Kidney (tissue), 14 donors: Measurements from ENCODE around the gene PPFIA2. TPM values are rescaled to one million over a fixed set of nuclear protein-coding genes. Genes with fewer than 3 reads are reported as not detected.

ENCODE experiments used
- DNase-seq, 5 donors: peaks; one replicate each; pipeline ENCODE4 v3.0.0-alpha.2; 2013 to 2020
- FAIRE-seq: peaks from 2 replicates; lab custom pipeline; 2012; peaks lifted over from hg19 to GRCh38; lab: Jason Lieb, UNC
- H3K27ac ChIP-seq, 2 donors: one replicate each; pipeline ENCODE4 v1.7.0; 2013; ENCODE audit warnings: low read depth in 2 of 2, low read length in 2 of 2, inconsistent platforms in 1 of 2
- H3K27me3 ChIP-seq: one replicate; pipeline ENCODE4 v1.7.1; 2013; ENCODE audit warnings: low read length, inconsistent platforms; ENCODE audit not compliant: control insufficient read depth, insufficient read depth
- H3K36me3 ChIP-seq, 3 donors: one replicate each; pipeline versions ENCODE4 v1.7.0 to v1.7.1; 2013; ENCODE audit warnings: low read length in 3 of 3, control low read depth in 1 of 3, inconsistent platforms in 1 of 3; ENCODE audit not compliant: insufficient read depth in 3 of 3, control insufficient read depth in 2 of 3
- H3K4me1 ChIP-seq, 3 donors: one replicate each; pipeline versions ENCODE4 v1.7.0 to v1.7.1; 2013; ENCODE audit warnings: low read length in 3 of 3, inconsistent platforms in 1 of 3, low read depth in 1 of 3; ENCODE audit not compliant: control insufficient read depth in 2 of 3, insufficient read depth in 2 of 3
- H3K4me3 ChIP-seq, 3 donors: one replicate each; pipeline versions ENCODE4 v1.7.0 to v1.8.1; 2013; ENCODE audit warnings: low read length in 3 of 3, control low read depth in 1 of 3, inconsistent platforms in 1 of 3
- H3K9ac ChIP-seq, 3 donors: one replicate each; pipeline versions ENCODE4 v1.7.0 to v1.7.1; 2013; ENCODE audit warnings: low read length in 3 of 3, control low read depth in 1 of 3, inconsistent platforms in 1 of 3
- H3K9me3 ChIP-seq, 3 donors: one replicate each; pipeline versions ENCODE4 v1.7.0 to v1.7.1; 2013; ENCODE audit warnings: low read length in 3 of 3, control low read depth in 1 of 3, inconsistent platforms in 1 of 3; ENCODE audit not compliant: control insufficient read depth in 2 of 3, insufficient read depth in 1 of 3
- intact Hi-C: fragments of 100-400 bp; cut with DNase I; formaldehyde crosslinking; loops from one replicate; pipeline ENCODE4 v1.11.1; 2022
- polyA plus RNA-seq: library from polyadenylated mRNA; stranded (reverse); fragments of 350-450 nt; fragmentation: Illumina TruSeq; extraction: RNeasy Lipid Tissue Mini Kit (QIAGEN cat#74804); gene quantifications from one replicate; pipeline ENCODE4 v1.2.3, GENCODE V29; 2014; ENCODE audit warnings: low read depth, low replicate concordance; ENCODE audit not compliant: insufficient read depth
- total RNA-seq: library from RNA; stranded (reverse); fragmentation: NEBNext Ultra II Directional; extraction: Animal tissue kit (Norgen Biotek cat#: 25700); gene quantifications from one replicate; pipeline ENCODE4 v1.2.1, GENCODE V29; 2021
- TF ChIP-seq, protein P1 (sequence below): IDR thresholded peaks from 3 replicates; pipeline ENCODE4 v1.5.1; 2012; ENCODE audit warnings: mild to moderate bottlenecking, moderate library complexity, borderline replicate concordance; ENCODE audit not compliant: insufficient read depth; ENCODE audit errors: extremely low read depth
- donor health status: control.
- donor health status: control.
- donor health status: control.
- donor health status: control.
- donor health status: control.
- donor health status: DM: yes; HTN: yes; CAD: no.
- donor health status: Normal renal cell carcinoma (clear cell type).

Gene PPFIA2
- total and polyA plus RNA-seq, 2 donors from 2014 or later: 2.8 to 9.4 TPM

GRCh38 chr12:81758421-81759189, 545 bp downstream of the PPFIA2 start:
- no peaks in the 10 kb centered on the region for H3K4me1 ChIP-seq
- no peak for FAIRE-seq
- intact Hi-C loops: no loop called here
- peak overlapping the region; percentile 48 to 64 (median 51) for H3K4me3 ChIP-seq
- H3K27me3 ChIP-seq: no peaks in the 10 kb centered on the region
- H3K36me3 ChIP-seq: no peaks in the 10 kb centered on the region
- peak; percentile 50 to 74 (median 65) for DNase-seq
- no peaks in the 10 kb centered on the region for H3K9me3 ChIP-seq
- H3K9ac ChIP-seq: peak overlapping the region in 1 of 3 donors; percentile 8
- TF ChIP-seq, protein P1, sequence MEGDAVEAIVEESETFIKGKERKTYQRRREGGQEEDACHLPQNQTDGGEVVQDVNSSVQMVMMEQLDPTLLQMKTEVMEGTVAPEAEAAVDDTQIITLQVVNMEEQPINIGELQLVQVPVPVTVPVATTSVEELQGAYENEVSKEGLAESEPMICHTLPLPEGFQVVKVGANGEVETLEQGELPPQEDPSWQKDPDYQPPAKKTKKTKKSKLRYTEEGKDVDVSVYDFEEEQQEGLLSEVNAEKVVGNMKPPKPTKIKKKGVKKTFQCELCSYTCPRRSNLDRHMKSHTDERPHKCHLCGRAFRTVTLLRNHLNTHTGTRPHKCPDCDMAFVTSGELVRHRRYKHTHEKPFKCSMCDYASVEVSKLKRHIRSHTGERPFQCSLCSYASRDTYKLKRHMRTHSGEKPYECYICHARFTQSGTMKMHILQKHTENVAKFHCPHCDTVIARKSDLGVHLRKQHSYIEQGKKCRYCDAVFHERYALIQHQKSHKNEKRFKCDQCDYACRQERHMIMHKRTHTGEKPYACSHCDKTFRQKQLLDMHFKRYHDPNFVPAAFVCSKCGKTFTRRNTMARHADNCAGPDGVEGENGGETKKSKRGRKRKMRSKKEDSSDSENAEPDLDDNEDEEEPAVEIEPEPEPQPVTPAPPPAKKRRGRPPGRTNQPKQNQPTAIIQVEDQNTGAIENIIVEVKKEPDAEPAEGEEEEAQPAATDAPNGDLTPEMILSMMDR: no peak
- no peak overlapping the region for H3K27ac ChIP-seq

GRCh38 chr12:81757731-81758365, 1.3 kb downstream of the PPFIA2 start:
- TF ChIP-seq, protein P1: no peak
- Histone ChIP-seq H3K27me3 (no peaks in the 10 kb centered on the region), H3K4me1 (no peaks in the 10 kb centered on the region), H3K9ac (peak overlapping the region in 1 of 3 donors; percentile 8), H3K4me3 (peak overlapping the region; percentile 37 to 64 (median 47)), H3K27ac (no peak overlapping the region), H3K9me3 (no peaks in the 10 kb centered on the region), H3K36me3 (no peaks in the 10 kb centered on the region)
- intact Hi-C loops: no loop called here
- DNase-seq (no peak), FAIRE-seq (no peak)

- no peak for DNase-seq
- Histone ChIP-seq H3K9me3 (no peaks in the 10 kb centered on the region), H3K36me3 (no peaks in the 10 kb centered on the region), H3K4me3 (no peak overlapping the region), H3K9ac (no peak overlapping the region), H3K27me3 (no peaks in the 10 kb centered on the region), H3K27ac (no peak overlapping the region), H3K4me1 (no peaks in the 10 kb centered on the region)
- intact Hi-C loops: no loop called here
- TF ChIP-seq, protein P1: no peak
- no peak for FAIRE-seq
Measured at GRCh38 chr12:81729781-81730180, 29.4 kb downstream of the PPFIA2 start.
